HG03571 (cell line): ENCODE measurements around the gene C11orf68.
"Not testable (repeated sequence)": the region's sequence is repeated elsewhere in the genome, so short reads cannot be mapped to it uniquely, and the experiment has no call there.

Experiments used
- ATAC-seq: cut with Tn5 transposase; IDR thresholded peaks from one replicate; pipeline ENCODE4 v1.9.1; 2021; ENCODE audit not compliant: unreplicated experiment

C11orf68 gene

DNA sequence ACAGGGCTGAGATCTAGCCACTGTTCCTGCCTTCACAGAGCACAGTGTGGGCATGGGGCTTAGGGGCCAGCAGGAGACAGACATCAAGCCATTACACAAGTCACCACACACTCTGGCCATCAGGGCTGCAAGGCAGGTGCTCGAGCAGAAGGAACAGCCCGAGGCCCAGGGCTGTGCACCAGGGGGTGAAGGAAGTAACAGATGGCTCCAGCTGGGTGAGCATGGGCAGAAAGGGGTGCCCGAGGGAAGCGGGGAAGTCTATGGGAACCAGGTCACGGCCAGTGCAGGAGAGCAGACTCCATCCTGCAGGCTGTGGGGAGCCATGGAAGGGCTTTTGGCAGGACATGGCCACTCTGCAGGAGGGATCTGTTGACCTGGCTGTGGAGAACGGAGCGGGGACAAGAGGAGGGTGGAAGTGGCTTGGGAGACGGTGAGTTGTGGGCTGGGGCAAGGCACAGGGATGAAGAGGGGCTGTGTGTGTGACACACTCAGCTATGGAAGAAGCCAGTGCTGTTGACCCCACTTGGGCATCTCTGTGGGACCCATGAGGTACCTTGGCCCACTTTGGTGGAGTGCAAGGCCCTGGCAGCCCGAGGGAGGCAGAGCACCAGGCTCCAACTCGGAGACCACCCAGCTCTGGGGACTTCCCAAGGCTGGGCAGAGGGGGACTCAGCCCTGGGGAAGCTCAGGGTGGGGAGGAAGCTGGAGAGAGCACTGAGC is 3.6 kb downstream of the C11orf68 start:
- ATAC-seq, result no peak

DNA sequence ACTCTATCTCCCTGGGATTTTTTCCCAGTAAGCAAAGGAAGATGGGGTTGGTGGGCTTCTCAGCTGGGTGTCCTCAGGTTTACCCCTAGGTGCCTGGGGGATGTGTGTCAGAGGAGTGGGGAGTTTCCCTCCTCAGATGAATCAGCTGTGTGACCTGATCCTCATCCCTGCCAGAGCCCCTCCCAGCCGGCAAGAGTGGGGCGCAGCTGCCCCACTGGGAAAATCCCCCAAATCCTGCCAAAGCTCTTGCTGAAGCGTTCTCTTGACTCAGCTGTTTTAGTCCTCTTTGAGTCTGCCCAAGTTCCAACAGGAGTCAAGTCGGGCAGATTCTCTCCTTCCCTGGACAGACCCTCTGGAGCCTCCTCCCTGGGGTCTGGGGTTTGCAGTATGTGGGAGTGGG is 6.0 kb downstream of the C11orf68 start:
- ATAC-seq, result no peak

DNA sequence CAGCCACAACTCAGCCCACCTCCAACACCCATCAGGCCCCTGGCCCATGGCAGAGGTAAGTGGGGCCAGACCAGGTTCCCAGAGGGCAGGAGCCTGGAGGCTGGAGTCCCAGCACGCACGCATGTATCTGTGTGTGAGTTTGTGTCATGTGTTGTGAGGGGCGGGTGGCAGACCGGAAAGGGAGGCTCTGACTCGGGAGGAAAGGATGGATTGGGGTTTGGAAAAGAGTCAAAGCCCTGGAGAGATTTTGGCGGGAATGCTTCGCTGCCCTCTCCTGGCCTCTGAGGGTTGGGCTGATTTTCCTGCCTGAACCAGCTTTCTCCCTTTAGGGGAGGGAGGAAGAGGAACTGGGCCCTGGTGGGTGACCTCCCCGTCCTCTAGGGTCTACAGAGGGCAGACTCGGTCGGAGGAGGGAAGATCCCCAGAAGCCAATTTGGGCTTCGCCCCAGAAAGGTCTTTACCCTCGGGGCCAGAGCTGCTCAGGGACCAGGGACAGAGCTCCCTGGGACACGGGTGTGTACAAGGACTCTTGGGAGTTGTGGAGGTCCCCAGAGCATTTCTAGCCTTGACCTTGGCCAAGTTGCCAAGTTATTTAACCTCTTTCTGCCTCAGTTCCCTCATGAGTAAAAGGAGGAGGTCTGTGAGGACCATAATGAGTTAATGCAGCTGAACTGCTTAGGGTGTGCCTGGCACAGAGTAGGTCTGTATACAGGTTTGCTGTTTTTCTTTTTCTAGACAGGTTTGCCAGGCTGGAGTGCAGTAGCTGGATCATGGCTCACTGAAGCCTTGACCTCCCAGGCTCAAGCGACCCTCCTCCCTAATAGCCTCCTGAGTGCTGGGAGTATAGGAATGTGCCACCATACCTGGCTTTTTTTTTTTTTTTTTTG is 6.9 kb downstream of the C11orf68 start:
- ATAC-seq, result no peak

DNA sequence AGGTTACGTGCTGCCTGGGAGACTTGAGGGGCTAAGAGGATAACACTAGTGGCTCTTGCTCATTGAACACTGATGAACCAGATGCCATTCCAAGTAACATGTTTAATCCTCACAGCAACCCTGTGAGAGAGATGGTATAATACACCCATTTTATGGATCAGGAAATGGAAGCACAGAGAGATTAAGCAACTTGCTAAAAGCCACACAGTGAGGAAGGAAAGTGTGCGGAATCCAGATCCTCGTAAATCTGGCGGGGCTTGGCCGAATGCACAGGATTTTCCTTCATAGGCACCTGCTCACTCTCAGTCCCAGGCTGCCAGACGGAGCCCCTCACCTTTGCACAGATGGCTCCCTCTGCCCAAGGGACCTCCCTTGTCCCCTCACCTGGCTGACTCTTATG is 11.0 kb downstream of the C11orf68 start:
- no peak for ATAC-seq

DNA sequence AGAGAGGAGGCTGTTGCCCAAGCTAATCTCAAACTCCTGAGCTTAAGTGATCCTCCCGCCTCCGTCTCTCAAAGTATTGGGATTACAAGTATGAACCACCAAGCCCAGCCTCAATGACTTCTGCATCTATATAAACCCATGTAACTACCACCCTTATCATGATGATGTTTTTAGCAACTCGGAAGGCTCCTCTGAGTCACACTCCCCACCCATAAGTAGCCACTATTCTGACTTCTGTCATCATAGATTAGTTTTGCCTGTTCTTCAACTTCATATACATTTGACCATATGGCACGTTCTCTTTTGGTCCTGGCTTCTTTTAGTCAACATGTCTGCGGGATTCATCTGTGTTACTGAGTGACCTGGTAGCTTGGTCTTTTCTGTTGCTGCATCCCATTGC is 12.3 kb downstream of the C11orf68 start:
- ATAC-seq, result no peak

DNA sequence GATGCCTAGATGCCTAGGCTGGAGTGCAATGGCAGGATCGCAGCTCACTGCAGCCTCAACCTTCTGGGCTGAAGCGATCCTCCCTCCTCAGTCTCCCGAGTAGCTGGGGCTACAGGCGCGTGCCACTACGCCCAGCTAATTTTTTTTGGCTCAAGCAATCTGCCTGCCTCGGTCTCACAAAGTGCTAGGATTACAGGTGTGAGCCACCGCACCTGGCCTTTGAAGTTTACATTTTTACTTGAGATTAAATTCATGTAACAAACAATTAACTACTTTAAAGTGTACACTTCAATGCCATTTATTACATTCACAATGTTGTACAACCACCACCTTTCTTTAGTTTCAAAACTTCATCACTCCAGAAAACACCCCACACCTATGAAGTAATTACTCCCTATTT is 15.1 kb downstream of the C11orf68 start:
- no peak for ATAC-seq

DNA sequence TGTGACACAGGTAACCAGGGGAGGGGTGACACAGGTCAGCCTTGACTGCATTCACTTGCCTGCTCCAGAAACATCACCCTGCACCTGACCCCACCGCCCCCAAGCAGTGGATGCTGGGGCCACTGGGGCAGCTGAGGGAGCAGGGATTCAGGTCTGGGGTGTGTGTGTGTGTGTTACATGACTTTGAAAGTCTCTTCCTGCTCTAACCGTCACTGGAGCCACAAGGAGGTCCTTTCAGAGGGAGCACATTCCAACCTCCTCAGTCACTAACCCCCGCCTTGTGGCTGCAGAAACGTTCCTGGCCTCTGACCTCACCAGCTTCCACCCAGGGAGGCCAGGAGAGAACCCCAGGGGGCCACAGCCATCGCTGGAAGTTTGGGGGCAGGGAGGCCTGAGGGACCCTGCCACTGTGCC is 15.8 kb downstream of the C11orf68 start:
- no peak for ATAC-seq

DNA sequence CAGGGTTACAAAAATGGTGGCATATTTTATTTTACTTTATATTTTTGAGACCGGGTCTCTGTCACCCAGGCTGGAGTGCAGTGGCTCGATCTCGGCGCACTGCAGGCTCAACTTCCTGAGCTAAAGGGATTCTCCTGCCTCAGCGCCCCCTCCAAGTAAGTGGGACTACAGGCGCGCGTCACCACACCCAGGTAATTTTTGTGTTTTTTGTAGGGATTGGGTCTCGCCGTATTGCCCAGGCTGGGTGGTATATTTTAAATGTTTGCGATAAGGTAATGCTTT is 18.0 kb downstream of the C11orf68 start:
- no peak for ATAC-seq

DNA sequence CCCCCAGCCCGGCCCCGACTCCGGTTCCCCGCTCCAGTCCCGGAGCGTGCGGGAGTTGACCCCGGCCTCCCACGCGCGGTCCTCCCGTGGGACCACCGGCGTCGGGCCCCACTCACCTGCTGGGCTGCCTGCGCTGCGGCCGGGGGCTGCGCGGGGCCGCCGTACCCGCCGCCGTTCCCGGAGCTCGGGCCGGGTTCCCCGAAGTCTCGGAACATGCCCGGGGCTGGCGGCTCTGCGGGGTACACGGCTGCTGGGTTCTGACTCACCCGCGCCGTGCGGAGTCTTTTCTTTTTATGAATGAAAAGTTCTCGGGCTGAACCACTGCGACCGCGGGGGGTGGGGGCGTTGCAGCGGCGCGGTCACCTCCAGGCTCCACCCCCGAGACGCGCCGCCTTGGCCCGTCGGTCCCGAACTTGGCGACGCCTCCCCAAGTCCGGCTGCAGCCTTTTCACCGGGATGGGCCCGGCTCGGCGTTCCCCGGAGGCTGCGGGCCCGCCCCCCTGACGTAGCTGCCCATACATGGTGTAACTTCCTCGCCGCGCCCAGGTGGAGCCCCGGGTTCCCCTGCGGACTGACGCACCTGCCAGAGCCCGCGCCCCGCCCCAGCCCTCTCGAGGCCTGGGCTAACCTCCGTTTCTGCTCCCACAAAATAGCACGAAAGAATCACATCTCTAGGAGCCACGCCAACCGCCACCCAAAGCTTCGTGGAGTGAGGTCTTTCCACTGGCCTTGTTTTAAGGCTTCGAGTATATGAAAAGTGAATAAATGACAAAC is 18.6 kb downstream of the C11orf68 start, which contains the start of gene FOSL1:
Gene FOSL1, minus strand, starts transcription at position 264 of the 774 bp plus-strand sequence. Its CDS starts 49 bp downstream, at position 215.
- ATAC-seq, result peak; percentile 75

DNA sequence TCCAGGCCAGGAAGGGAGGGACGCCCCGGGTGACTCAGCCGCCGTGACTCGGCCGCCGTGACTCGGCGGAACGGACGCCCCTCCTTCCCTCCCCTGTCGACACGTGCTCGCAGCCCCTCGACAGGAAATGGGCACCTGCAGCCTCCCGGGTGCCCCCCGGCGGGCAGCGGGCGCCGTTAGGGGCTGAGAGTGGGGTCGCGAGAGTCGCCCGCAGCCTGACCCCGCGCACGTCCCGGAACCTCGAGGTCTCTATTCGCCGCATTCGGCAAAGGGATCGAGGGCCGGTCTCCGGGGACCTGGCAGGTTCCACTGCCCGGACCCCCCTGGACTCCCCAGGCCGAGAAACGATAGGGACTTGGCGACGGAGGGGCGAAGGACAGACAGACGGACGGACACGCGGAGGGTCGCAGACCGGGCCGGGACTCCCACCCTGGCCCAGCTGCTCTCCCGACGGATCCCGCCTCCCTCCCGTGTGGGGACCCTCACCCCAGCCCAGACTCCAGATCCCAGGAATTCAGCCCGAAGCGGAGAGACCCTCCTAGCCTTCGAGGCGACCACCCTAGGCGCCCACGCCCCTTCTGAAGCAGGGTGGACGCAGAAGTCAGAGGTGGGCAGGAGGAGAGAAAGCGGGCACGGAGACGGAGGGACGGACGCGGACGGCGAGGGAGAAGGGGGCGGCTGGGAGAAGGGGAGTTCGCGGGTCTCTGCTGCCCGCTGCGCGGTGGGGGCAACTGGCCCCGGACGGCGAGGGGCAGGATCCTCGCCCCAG is 19.3 kb downstream of the C11orf68 start:
- ATAC-seq, result no peak

DNA sequence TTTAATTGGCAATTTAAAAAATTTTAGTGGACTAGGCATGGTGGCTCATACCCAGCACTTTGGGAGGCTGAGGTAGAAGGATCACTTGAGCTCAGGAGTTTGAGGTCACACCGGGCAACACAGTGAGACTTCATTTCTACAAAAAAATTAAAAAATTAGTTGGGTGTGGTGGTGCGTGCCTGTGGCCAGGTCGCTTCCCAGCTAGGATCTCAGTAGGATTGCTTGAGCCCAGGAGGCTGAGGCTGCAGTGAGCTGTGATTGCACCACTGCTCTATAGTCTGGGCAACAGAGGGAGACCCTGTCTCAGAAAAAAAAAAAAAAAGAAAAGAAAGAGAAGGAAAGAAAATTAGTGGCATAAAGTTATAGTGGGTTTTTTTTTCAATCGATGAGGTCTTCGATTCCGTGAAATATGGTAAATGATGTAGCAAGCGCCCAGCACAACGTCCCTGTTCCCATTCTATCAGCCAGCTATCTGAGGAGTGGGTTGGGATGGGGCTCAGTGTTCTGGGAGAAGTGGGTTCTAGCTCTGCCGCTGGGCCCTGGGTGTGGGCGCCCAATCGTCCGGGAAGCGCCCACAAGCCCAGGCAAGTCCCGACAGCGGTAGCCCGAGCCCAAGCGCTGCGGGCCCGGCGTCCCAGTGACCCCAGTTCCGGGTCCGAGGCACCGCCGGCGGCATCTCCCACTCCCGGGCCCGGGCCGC is 20.1 kb downstream of the C11orf68 start:
- ATAC-seq, result no peak

DNA sequence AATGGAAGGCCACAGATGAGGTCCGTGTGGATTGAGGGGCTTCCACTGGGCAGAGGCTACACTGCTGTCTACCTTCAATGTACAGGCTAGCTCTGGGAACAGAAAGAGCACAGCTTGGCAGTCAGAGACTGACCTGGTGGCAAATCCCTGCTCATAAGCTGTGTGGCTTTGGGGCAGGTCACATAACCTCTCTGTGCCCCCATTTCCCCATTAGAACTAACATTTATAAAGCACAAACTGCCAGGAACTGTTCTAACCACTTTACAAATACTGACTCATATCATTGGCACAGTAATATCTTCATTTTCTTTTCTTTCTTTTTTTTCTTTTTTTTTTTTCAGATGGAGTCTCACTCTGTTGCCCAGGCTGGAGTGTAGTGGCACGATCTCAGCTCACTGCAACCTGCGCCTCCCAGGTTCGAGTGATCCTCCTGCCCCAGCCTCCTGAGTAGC is 21.8 kb downstream of the C11orf68 start:
- no peak for ATAC-seq

DNA sequence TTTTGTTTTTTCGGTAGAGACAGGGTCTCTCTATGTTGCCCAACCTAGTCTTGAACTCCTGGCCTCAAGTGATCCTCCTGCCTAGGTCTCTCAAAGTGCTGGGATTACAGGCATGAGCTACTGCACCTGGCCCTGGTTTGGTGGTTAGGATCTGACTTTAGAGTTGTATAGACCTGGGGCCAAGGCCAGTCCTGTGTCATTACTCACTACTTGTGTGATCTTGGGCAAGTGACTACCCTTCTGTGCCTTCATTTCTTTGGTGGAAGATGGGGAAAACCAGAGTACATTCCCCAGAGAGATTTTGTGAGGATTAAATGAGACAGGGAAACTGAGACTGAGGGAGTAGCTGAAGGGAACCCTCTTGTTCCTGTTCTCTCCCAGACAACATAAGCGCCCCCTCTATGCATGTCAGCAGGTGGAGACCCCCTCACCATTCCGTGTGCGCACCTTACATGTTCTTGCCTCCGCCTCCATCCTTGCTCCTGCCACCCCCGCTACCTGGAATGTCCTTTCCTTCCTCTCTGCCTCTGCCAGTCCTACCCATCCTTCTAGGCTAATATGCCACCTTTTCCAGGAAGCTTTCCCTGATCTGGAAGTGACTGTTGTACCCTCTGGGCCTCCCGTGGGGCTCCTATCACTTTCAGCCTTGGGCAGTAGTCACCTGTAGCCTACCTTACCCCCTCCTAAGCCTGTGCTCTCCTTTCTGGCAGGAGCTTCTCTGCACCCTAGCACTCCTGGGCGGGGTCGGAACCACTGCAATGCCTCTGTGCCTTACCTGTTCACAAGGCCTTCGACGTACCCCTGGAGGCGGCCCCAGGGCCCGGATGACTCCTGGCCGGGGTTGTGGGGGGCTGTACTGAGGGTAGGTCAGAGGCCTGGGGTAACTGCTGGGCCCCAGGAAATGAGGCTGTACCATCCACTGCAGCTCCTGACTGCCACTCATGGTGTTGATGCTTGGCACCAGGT is 22.5 kb downstream of the C11orf68 start:
- no peak for ATAC-seq

DNA sequence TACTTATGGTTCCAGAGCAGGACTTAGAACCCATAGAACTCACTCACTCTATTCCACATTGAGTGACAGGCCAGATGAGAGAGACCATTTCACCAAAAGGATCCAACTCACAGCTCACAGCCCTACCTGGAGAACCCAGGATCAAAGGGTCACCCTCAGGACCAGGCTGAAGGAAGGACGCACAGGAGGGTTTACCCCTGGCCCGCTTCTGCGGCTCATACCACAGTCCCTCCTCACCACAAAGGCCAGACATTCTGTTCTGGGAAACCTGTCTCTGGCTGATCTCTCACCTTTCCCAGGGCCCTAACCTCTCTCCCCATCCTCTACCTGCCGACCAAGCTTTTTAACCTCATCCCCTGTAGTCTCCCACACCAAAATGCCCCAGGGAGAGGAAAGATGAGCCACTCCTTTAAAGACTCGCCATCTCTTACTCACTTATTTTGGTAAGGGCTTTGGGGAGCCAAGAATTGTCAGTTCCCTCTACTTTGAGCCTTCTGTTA is 23.3 kb downstream of the C11orf68 start:
- no peak for ATAC-seq

DNA sequence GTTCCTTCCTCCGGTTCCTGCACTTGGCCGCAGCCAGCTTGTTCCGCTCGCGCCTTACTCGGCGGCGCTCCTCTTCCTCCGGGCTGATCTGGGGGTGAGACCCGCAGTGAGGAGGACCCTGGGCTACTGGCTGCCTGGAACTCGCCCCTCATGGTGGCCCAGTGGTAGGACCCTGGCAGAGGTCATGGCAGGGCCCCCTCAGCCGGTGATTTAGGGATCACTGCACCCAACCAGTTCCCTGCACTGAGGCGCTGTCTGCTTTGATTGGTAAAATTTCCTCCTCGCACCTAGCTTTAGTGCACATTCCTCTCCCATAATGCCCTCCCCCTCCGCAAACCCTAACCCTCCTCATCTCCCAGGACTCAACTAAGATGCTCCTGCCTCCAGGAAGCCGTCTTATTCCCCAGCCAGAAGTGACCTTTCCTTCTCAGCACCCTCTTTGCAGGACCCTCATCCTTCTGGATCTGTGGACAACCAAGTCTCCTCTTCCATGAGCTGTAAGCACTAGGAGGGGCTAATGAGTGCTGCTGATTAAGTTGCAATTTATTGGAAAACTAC is 24.7 kb downstream of the C11orf68 start:
- no peak for ATAC-seq

DNA sequence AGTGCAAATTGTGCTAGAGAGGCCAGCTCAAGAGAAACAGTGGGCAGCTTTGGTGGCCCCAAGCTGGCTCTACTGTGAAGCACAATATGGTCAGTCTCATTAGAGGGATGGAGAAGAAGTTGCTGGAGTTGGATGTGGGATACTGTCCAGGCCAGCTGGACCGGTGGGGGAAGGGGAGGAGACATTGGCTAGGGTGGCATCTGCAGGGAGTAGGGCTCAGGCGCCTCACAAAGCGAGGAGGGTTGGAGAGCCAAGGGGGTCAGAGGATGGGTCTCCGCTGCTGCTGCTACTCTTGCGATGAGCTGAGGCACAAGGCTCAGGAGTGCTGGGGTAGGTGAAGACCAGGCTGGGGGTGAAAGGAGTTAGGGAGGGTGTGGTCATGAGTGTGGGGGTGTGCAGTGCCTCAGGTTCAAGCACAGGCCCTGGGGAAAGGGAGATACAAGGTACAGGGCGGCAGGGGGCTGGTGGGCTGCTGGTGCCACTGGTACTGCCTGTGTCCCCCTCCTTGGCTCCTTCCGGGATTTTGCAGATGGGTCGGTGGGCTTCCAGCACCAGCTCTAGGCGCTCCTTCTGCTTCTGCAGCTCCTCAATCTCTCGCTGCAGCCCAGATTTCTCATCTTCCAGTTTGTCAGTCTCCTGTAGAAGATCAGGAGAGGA is 26.1 kb downstream of the C11orf68 start:
- no peak for ATAC-seq

DNA sequence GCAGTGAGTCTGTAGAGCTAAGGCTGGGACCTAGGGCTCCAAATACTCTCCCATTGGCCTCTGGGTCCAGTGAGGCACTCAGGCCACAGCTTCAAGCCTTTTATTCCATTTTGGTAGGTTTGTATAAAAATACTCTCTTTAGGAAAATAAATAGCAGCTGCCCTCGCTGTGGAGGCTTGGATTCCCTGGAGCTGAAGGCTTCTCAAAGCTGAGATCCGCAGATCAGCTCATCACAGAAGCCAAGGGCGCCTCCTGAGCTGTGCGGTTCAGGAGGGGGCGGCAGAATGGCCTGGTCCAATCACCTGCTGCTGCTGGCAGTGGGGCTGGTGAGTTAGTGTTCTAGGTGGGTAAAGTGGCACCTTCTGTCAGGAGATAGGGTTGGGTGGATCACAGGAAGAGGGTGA is 26.7 kb downstream of the C11orf68 start:
- not testable (repeated sequence) for ATAC-seq
